H1 (cell line): ENCODE results near the gene SRF. TPM values are rescaled to one million over a fixed set of nuclear protein-coding genes. Genes with fewer than 3 reads are reported as not detected.

Experiments
- CTCF ChIA-PET: fragments of 300-600 bp; sonication (Branson Sonifier 250); formaldehyde crosslinking; loops from one replicate; lab custom pipeline; 2021; ENCODE audit not compliant: partially characterized antibody; lab: Charles Lee
- POLR2A ChIA-PET: fragments of 300-600 bp; sonication (Branson Sonifier 250); formaldehyde crosslinking; loops from one replicate; lab custom pipeline; 2021; ENCODE audit warnings: inconsistent platforms; ENCODE audit not compliant: partially characterized antibody; lab: Charles Lee
- DNase-seq, 2 experiments: peaks; one replicate each; pipeline versions ENCODE4 v3.0.0 to v3.0.0-alpha.2; 2010 to 2022; ENCODE audit warnings: low spot score in 2 of 2, low read depth in 1 of 2, mixed read lengths in 1 of 2
- FAIRE-seq: peaks from 2 replicates; lab custom pipeline; 2011; peaks lifted over from hg19 to GRCh38; lab: Jason Lieb, UNC
- H2AFZ ChIP-seq: 2 replicates; pipeline ENCODE4 v1.8.1; 2012; ENCODE audit warnings: low read length, inconsistent platforms
- H2AK5ac ChIP-seq: 2 replicates; pipeline ENCODE4 v1.6.1; 2013; ENCODE audit warnings: low read depth, low read length
- H2BK120ac ChIP-seq: replicated peaks from 2 replicates; pipeline ENCODE3; 2013; ENCODE audit warnings: low read depth, low read length, inconsistent platforms
- H2BK12ac ChIP-seq: 2 replicates; pipeline ENCODE4 v1.6.1; 2013; ENCODE audit warnings: low read depth, low read length
- H2BK15ac ChIP-seq: 2 replicates; pipeline ENCODE4 v1.6.1; 2013; ENCODE audit warnings: low read length
- H2BK20ac ChIP-seq: 2 replicates; pipeline ENCODE4 v1.6.1; 2013; ENCODE audit warnings: low read length
- H2BK5ac ChIP-seq: 2 replicates; pipeline ENCODE4 v1.6.1; 2013; ENCODE audit warnings: low read depth, low read length
- H3K14ac ChIP-seq: 2 replicates; pipeline ENCODE4 v1.6.1; 2013; ENCODE audit warnings: inconsistent platforms; ENCODE audit not compliant: insufficient read length
- H3K18ac ChIP-seq: 2 replicates; pipeline ENCODE4 v1.6.1; 2013; ENCODE audit warnings: low read length; ENCODE audit errors: extremely low read depth
- H3K23ac ChIP-seq: 2 replicates; pipeline ENCODE4 v1.6.1; 2013; ENCODE audit warnings: inconsistent platforms; ENCODE audit not compliant: insufficient read length
- H3K23me2 ChIP-seq: 2 replicates; pipeline ENCODE4 v1.6.1; 2013; ENCODE audit warnings: low read depth, low read length
- H3K27ac ChIP-seq: 2 replicates; pipeline ENCODE4 v1.6.1; 2011; ENCODE audit warnings: low read depth, low read length, inconsistent platforms
- H3K27me3 ChIP-seq, 4 experiments: replicated peaks in 1 of 4; 1 replicate in 1 of 4; 2 replicates in 3 of 4; pipeline versions ENCODE4 v1.6.1 to v1.8.1; 2011 to 2013; ENCODE audit warnings: low read length in 3 of 4, mild to moderate bottlenecking in 3 of 4, inconsistent platforms in 2 of 4, mixed read lengths in 2 of 4, moderate library complexity in 1 of 4; ENCODE audit not compliant: control insufficient read depth in 3 of 4, insufficient read depth in 3 of 4; ENCODE audit errors: extremely low read depth in 1 of 4
- H3K36me3 ChIP-seq, 4 experiments: 2 replicates each; pipeline versions ENCODE4 v1.6.1 to v1.8.1; 2011 to 2013; ENCODE audit warnings: mild to moderate bottlenecking in 4 of 4, low read length in 3 of 4, moderate library complexity in 2 of 4, control low read depth in 1 of 4, inconsistent platforms in 1 of 4; ENCODE audit not compliant: insufficient read depth in 4 of 4, control insufficient read depth in 2 of 4
- H3K4ac ChIP-seq: replicated peaks from 2 replicates; pipeline ENCODE3; 2013; ENCODE audit warnings: low read length, low read depth, mixed read lengths, inconsistent platforms; ENCODE audit not compliant: insufficient read length
- H3K4me1 ChIP-seq, 4 experiments: replicated peaks in 1 of 4; 1 replicate in 1 of 4; 2 replicates in 3 of 4; pipeline versions ENCODE4 v1.6.1 to v1.8.1; 2011 to 2013; ENCODE audit warnings: low read length in 3 of 4, inconsistent platforms in 2 of 4, mixed read lengths in 1 of 4; ENCODE audit not compliant: insufficient read depth in 4 of 4, control insufficient read depth in 3 of 4
- H3K4me2 ChIP-seq, 2 experiments: 2 replicates each; pipeline versions ENCODE4 v1.6.1 to v1.8.1; 2011 to 2013; ENCODE audit warnings: low read depth in 2 of 2, low read length in 2 of 2, control low read depth in 1 of 2, inconsistent platforms in 1 of 2, mild to moderate bottlenecking in 1 of 2; ENCODE audit not compliant: insufficient read depth in 1 of 2
- H3K4me3 ChIP-seq, 4 experiments: fragments of 200-600, 300-600 bp in 1 of 4; sonication (generic), shearing (Covaris generic), sonication (Bioruptor Twin) in 1 of 4; 2 replicates each; pipeline versions ENCODE4 v1.5.1 to v1.8.1; 2011 to 2016; ENCODE audit warnings: low read length in 4 of 4, low read depth in 3 of 4, control low read depth in 2 of 4, inconsistent platforms in 2 of 4, mild to moderate bottlenecking in 2 of 4, mixed read lengths in 1 of 4, moderate library complexity in 1 of 4; ENCODE audit not compliant: insufficient read depth in 2 of 4; ENCODE audit errors: extremely low read depth in 1 of 4
- H3K56ac ChIP-seq: replicated peaks from 2 replicates; pipeline ENCODE3; 2013; ENCODE audit warnings: low read depth, mild to moderate bottlenecking, mixed read lengths, low read length, inconsistent platforms; ENCODE audit not compliant: insufficient read length
- H3K79me1 ChIP-seq: 2 replicates; pipeline ENCODE4 v1.6.1; 2013; ENCODE audit warnings: low read depth, low read length, control low read depth
- H3K79me2 ChIP-seq, 2 experiments: 2 replicates each; pipeline versions ENCODE4 v1.6.1 to v1.8.1; 2012 to 2013; ENCODE audit warnings: low read length in 2 of 2, mild to moderate bottlenecking in 2 of 2, inconsistent platforms in 1 of 2; ENCODE audit not compliant: insufficient read depth in 2 of 2, control insufficient read depth in 1 of 2
- H3K9ac ChIP-seq, 4 experiments: replicated peaks in 1 of 4; 1 replicate in 1 of 4; 2 replicates in 3 of 4; pipeline versions ENCODE4 v1.6.1 to v1.8.1; 2011 to 2013; ENCODE audit warnings: low read depth in 3 of 4, low read length in 3 of 4, control low read depth in 2 of 4, mild to moderate bottlenecking in 2 of 4, moderate library complexity in 2 of 4, inconsistent platforms in 1 of 4; ENCODE audit errors: extremely low read depth in 1 of 4
- H3K9me3 ChIP-seq, 2 experiments: 2 replicates each; pipeline versions ENCODE4 v1.6.1 to v1.8.1; 2012 to 2013; ENCODE audit warnings: mild to moderate bottlenecking in 2 of 2, moderate library complexity in 2 of 2, control low read depth in 1 of 2, inconsistent platforms in 1 of 2, low read depth in 1 of 2, low read length in 1 of 2, mixed read lengths in 1 of 2; ENCODE audit not compliant: insufficient read depth in 2 of 2
- H4K20me1 ChIP-seq, 2 experiments: replicated peaks in 1 of 2; 2 replicates each; pipeline versions ENCODE3 to v1.8.1; 2011 to 2013; ENCODE audit warnings: inconsistent platforms in 2 of 2, low read length in 2 of 2, mild to moderate bottlenecking in 1 of 2; ENCODE audit not compliant: insufficient read depth in 2 of 2, control insufficient read depth in 1 of 2
- H4K5ac ChIP-seq: 2 replicates; pipeline ENCODE4 v1.6.1; 2013; ENCODE audit warnings: low read length, low read depth, mixed read lengths, inconsistent platforms; ENCODE audit not compliant: insufficient read length
- H4K8ac ChIP-seq: 2 replicates; pipeline ENCODE4 v1.8.0; 2013; ENCODE audit warnings: mild to moderate bottlenecking, moderate library complexity, low read length, inconsistent platforms; ENCODE audit not compliant: insufficient read depth; ENCODE audit errors: extremely low read depth
- H4K91ac ChIP-seq: replicated peaks from 2 replicates; pipeline ENCODE3; 2013; ENCODE audit warnings: low read length, mixed read lengths, inconsistent platforms; ENCODE audit not compliant: insufficient read length
- POLR2AphosphoS5 ChIP-seq: IDR thresholded peaks from 2 replicates; pipeline ENCODE4 v1.6.1; 2011; ENCODE audit warnings: low read depth, low read length
- WGBS, 2 experiments: shearing (Covaris generic) in 1 of 2; methylation state at CpG; one replicate each; pipeline versions ENCODE4 v1.1.6 to v1.1.7; 2013 to 2015; ENCODE audit warnings: low lambda C conversion rate in 2 of 2, mixed read lengths in 2 of 2, inconsistent platforms in 1 of 2, low coverage in 1 of 2, missing lambda C conversion rate in 1 of 2; ENCODE audit not compliant: insufficient replicate concordance in 2 of 2, insufficient coverage in 1 of 2, insufficient read length in 1 of 2; ENCODE audit errors: extremely low coverage in 1 of 2, missing lambda C conversion rate in 1 of 2; 5-methylcytosine and 5-hydroxymethylcytosine counted together
- polyA plus RNA-seq, 7 experiments: library from polyadenylated mRNA; depleted of rRNA in 3 of 7; stranded (reverse) in 5 of 7; unstranded in 2 of 7; fragments of >200 nt in 5 of 7; fragments of 200-250 nt in 2 of 7; gene quantifications; 1 replicate in 5 of 7; 2 replicates in 1 of 7; 4 replicates in 1 of 7; pipeline versions ENCODE4 v1.2.1 to v1.2.3, GENCODE V29; 2011 to 2013; ENCODE audit warnings: missing spikeins in 2 of 7, mixed read lengths in 2 of 7
- total RNA-seq: library from RNA; stranded (reverse); fragmentation: NEBNext Ultra II Directional; extraction: Animal tissue kit (Norgen Biotek cat#: 25700); gene quantifications from 2 replicates; pipeline ENCODE4 v1.2.1, GENCODE V29; 2021

Gene SRF
- total and polyA plus RNA-seq, 2 of the 8 experiments (the other 6 are each of a cell fraction or from before 2014, with no cell fraction given): 49.0 to 69.5 TPM

DNA sequence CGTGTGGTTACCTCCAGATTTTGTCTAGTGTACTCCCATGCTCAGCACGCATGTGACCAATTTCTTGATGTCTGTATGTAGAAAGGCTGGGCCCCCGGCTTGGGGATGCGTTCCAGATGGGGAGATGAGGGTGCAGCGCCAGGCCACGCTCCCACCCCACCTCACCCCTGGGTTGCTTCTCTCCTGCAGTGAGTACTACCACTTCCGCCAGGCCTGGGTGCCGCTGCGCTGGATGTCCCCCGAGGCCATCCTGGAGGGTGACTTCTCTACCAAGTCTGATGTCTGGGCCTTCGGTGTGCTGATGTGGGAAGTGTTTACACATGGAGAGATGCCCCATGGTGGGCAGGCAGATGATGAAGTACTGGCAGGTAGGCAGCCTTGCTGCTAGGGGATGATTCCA is 11.5 kb upstream of the SRF start:
- ChIA-PET POLR2A (interaction anchor here (1.8 kb wide), 1 partner anchor 11 kb away, joined by 9 read pairs; no protein-coding TSS in a partner anchor), CTCF (interaction anchor here (0.7 kb wide), 1 partner anchor 16 kb away, joined by 3 read pairs; no protein-coding TSS in a partner anchor)
- Histone ChIP-seq H3K23me2 (no peaks in the 10 kb centered on the region), H2AK5ac (no peak overlapping the region), H2BK5ac (no peak overlapping the region), H2BK15ac (no peak overlapping the region), H3K23ac (no peak overlapping the region), H2BK12ac (no peak overlapping the region), H3K4me3 (no peak overlapping the region), H3K56ac (no peak overlapping the region), H4K5ac (no peak overlapping the region), H3K14ac (no peak overlapping the region), H3K18ac (no peak overlapping the region), H3K27me3 (no peaks in the 10 kb centered on the region), H4K20me1 (peaks cover 0 to 3% of the 10 kb centered on the region in 2 experiments), H3K4me2 (no peak overlapping the region), H3K79me2 (no peaks in the 10 kb centered on the region), H4K91ac (no peak overlapping the region), H3K27ac (no peak overlapping the region), H2AFZ (no peak overlapping the region), H3K79me1 (no peaks in the 10 kb centered on the region), H3K36me3 (peaks cover 0 to 11% (median 4%) of the 10 kb centered on the region in 4 experiments; a peak in 2 of 8 replicates), H2BK20ac (no peak overlapping the region), H4K8ac (no peak overlapping the region), H2BK120ac (no peak overlapping the region), H3K4ac (no peak overlapping the region), H3K9ac (no peak overlapping the region), H3K9me3 (no peaks in the 10 kb centered on the region), H3K4me1 (no peaks in the 10 kb centered on the region)
- DNase-seq (no peak), FAIRE-seq (no peak)
- WGBS, 2 experiments: 91% methylated on average over 11 of the region's 11 CpGs; no CpG with 5 or more reads in 1 of the 2 experiments
- TF ChIP-seq POLR2AphosphoS5: no peak
